CD1c-positive myeloid dendritic cell (primary cell): Measurements from ENCODE around the gene RBM46.

Source experiments
- DNase-seq: peaks from one replicate; pipeline ENCODE4 v3.0.0-alpha.2; 2016; ENCODE audit errors: extremely low spot score

Gene RBM46

DNA sequence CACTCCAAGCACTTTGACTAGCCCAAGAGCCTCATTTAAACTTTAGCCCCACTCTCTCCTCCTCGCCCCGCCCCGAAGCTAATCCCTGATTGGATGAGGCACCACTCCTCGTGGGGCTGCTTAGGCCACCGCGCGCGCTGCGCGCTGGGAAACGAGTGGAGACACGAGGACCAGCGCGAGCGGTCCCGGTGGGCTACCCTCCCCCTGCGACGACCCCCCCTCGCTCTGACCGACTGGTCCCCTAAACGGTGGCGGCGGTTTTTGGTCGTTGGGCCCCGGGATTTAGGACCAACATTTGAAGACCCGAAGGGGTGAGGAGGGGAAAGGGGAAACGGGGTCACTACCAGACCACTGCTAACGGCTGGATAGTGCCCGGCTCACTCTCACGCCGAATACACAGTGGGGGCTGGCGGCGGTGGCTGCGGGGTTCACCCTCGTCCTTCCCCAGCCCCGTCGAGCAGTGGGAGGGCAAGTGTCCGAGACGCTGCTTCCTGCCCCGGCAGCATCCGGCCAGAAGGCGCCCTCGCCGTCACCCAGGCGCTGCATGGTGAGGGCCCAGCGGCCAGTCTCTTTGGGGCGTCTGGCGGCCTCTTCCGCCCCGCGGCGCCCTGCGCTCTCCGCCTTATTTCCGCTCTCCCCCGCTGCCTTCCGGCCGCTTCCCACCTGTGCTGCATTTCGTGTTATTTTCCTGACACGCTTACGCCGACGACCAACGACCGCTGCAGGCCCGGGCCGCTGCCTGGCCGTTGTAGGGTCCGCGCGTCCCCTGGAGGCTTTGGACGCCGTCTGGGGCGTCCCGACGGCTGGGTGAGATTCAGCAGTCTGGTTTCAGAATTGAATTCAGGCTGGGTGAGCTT lies at the start of gene RBM46:
Gene RBM46 (plus strand): TSS at position 147 of the 857 bp plus-strand sequence. CDS start 15,481 bp downstream, outside the sequence.
- no peak for DNase-seq

GRCh38 chr4:154731756-154732155 lies 49.3 kb upstream of the RBM46 start:
- no peak for DNase-seq

GRCh38 chr4:154732669-154733068 lies 48.4 kb upstream of the RBM46 start:
- DNase-seq, result no peak

DNA sequence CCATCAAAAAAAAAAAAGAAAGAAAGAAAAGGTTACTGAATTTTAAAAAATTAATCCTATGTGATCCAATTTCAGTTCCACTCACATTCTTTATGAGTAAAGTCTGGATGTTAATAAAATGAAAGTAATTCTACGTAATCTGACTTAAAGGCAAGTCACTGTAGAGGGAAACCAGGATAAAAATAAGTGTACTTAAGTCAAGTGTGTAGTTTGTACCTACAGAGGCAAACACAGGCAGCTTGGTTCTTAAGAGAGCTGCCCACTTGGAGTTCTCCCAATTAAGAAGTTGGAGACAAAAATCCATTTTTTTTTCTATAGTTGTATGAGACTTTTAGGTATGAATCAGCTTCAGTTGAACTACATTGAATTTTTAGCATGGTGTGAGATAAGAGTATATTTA lies 44.3 kb upstream of the RBM46 start:
- DNase-seq, result no peak

DNA sequence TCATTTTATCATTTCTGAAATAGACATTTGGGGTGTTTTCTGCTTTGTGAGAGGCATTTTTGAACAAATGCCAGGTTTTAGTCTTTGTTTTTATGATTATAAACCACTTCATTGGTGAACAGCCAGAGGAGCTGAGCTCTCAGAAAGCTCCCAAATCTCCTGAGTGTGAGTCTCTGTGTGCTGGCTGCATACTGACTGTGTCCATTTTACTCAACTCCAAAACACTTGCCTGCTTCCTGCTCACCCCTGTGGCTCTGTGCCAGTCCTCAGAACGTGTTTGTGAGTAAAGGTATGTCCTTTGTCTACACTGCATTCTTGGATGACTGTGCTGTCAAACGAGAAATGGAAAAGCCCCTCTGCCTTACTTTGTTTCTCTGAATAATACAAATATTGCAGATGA lies 42.6 kb upstream of the RBM46 start:
- DNase-seq, result no peak

DNA sequence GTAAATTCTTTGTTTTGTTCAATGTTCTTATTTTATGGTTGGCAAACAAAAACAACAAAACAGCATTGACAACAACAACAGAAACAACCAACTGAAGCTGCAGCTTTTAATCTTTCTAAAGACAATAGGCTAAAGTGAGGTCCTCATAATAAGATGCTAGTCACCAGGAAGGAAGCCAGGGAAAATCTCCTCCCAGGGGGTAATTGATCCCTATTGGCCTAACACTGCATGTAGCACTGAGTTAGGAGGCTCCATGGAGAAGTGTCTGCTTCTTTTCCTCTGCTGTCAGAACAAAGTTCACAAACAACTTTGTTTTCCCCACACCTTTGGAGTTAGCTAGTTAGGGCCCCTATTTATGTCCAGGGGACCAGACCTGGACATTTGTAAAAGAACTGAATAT lies 42.0 kb upstream of the RBM46 start:
- DNase-seq, result no peak

GRCh38 chr4:154740462-154740861 lies 40.6 kb upstream of the RBM46 start:
- DNase-seq, result no peak

- no peak for DNase-seq
Observed at GRCh38 chr4:154741131-154741665, 39.9 kb upstream of the RBM46 start.

GRCh38 chr4:154741922-154742850 lies 38.9 kb upstream of the RBM46 start:
- DNase-seq, result no peak

- DNase-seq, result peak; percentile 21
Observed at GRCh38 chr4:154743683-154744340, 37.3 kb upstream of the RBM46 start, which contains the start of gene LRAT. Gene LRAT (plus strand): TSS chr4:154744000. CDS start chr4:154744327, 327 bp downstream.

- no peak for DNase-seq
Observed at GRCh38 chr4:154744341-154744926, 36.6 kb upstream of the RBM46 start.

DNA sequence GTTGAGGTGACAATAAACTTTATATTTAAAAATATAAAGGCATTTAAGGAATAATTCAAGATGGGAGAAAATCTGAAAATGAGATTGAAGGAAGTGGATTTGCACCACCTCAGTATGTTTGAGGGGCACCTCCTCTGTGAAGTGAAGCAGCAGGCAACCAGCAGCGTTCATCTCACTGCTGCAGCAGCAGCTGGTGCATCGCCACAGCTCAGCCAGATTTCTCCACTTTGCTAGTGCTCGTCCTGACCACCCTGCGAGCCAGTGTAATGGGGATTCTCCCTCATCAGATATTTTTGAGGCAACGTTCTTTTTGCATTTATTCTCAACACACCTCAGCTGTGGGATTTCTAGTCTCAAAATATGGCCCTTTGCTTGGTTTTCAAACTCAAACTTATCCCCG lies 23.4 kb upstream of the RBM46 start:
- no peak for DNase-seq

DNA sequence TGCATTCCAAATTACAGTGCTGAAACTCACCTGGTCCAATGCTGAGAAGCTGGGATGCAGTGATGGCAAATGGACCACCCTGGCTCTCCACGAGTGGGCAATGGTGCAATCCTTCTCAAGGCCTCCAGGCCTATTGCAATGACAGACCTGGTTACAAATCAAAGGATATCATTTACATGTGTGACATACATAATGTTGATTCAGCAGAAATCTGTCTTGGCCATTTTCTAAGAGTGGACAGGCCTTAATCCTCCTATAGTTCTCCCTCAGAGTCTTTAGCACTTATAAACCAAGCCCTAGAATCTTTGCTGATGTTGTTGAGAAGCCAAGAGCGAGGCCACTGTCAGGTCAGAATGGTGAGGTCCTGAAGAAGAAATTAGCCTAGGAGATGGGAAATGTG lies 20.2 kb upstream of the RBM46 start:
- DNase-seq, result no peak

- DNase-seq, result no peak
Observed at GRCh38 chr4:154778264-154778663, 2.8 kb upstream of the RBM46 start.

- no peak for DNase-seq
Observed at GRCh38 chr4:154779362-154779947, 1.6 kb upstream of the RBM46 start.

- no peak for DNase-seq
Observed at GRCh38 chr4:154781983-154782293, 866 bp downstream of the RBM46 start.

DNA sequence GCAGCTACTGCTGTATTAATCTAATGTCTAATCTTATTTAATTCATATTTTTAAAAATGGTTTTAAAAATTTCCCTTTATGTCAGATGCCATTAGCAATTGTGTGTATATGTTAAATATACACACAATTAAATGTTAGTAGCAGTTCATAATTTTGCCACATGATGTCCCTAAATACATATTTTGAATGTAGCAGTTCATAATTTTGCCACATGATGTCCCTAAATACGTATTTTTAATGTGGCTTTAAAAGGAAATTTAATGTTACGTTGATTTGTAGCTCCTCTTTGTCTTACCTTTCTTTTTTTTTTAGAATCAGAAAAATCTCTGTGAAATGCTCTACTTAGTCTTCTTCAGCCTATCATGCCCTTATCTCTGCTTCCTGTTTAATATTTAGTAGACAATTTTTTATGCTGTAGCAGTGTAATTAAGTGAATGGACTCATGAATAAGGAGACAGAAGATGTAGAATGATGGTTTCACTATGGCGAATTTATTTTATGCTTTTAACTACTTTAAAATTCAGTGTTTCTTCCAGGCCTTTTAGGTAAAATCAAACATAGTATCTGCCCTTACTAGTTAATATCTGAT lies 26.1 kb downstream of the RBM46 start:
- DNase-seq, result peak; percentile 18

GRCh38 chr4:154818230-154818629 lies 37.2 kb downstream of the RBM46 start:
- no peak for DNase-seq

DNA sequence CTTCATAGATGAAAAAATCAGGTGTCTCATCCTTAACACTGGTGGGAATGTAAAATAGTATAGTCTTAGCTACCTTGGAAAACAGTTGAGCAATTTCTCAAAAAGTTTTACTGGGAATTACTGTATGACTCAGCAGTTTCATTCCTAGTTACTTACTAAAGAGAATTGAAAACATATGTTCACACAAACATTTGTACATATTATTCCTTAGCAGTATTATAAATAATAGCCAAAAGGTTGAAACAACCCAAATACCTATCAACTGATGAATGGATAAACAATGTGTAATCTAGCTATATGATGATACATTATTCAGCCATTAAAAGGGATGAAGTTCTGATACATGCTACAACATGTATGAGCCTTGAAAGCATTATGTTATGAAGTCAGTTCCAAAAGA lies 41.7 kb downstream of the RBM46 start:
- no peak for DNase-seq

DNA sequence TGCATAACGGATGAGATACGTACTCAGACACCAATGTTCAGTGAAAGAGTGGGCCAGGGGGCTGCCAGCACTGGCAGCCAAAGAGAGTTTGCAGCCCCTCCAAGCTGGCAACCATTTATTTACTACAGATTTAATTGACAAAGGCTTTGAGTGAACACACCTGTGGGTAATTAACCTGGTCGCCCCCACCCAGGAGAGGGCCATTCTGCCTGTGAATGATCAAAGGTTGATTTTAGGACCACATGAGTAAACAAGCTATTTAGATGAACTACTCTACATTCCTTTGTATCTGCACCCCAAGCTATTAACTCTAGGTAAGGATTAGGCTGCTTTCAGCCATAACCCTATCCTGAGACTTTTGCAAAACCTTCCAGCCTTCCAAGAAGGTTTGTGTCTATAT lies 55.0 kb downstream of the RBM46 start:
- no peak for DNase-seq

DNA sequence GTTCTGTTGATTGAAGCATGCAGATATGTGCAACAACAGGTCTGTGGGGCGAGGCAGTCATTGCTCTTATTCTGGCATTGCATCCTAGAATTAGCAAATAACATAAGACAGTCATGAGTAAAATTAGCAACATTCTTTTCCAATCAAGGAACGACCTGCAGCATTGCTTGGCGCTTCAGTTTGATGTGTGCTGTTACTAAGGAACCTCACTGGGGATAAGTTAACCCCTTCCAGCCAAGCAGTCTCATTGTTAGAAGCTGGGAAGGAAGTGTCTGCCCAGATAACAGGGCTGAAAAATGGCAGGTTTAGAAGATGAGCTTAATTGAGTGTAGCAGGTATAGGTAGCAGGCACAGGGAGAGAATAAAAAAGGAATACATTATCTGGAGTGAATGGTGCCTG lies 55.4 kb downstream of the RBM46 start:
- DNase-seq, result no peak
